Jurkat, Clone E6-1 (cell line): ENCODE measurements around the gene DISP2. TPM values are rescaled to one million over a fixed set of nuclear protein-coding genes. Genes with fewer than 3 reads are reported as not detected.

Source experiments
- DNase-seq: peaks from one replicate; pipeline ENCODE4 v3.0.0-alpha.2; 2011; ENCODE audit warnings: low read depth, low spot score
- H3K4me3 ChIP-seq: 2 replicates; pipeline ENCODE4 v1.5.1; 2011; ENCODE audit warnings: mild to moderate bottlenecking, low read length, control low read depth, moderate library complexity
- polyA plus RNA-seq: library from polyadenylated mRNA; unstranded; fragments of >200 nt; gene quantifications from one replicate; pipeline ENCODE4 v1.2.1, GENCODE V29; 2012; ENCODE audit warnings: missing spikeins; ENCODE audit not compliant: insufficient read length, insufficient read depth

DISP2 gene, protein sequence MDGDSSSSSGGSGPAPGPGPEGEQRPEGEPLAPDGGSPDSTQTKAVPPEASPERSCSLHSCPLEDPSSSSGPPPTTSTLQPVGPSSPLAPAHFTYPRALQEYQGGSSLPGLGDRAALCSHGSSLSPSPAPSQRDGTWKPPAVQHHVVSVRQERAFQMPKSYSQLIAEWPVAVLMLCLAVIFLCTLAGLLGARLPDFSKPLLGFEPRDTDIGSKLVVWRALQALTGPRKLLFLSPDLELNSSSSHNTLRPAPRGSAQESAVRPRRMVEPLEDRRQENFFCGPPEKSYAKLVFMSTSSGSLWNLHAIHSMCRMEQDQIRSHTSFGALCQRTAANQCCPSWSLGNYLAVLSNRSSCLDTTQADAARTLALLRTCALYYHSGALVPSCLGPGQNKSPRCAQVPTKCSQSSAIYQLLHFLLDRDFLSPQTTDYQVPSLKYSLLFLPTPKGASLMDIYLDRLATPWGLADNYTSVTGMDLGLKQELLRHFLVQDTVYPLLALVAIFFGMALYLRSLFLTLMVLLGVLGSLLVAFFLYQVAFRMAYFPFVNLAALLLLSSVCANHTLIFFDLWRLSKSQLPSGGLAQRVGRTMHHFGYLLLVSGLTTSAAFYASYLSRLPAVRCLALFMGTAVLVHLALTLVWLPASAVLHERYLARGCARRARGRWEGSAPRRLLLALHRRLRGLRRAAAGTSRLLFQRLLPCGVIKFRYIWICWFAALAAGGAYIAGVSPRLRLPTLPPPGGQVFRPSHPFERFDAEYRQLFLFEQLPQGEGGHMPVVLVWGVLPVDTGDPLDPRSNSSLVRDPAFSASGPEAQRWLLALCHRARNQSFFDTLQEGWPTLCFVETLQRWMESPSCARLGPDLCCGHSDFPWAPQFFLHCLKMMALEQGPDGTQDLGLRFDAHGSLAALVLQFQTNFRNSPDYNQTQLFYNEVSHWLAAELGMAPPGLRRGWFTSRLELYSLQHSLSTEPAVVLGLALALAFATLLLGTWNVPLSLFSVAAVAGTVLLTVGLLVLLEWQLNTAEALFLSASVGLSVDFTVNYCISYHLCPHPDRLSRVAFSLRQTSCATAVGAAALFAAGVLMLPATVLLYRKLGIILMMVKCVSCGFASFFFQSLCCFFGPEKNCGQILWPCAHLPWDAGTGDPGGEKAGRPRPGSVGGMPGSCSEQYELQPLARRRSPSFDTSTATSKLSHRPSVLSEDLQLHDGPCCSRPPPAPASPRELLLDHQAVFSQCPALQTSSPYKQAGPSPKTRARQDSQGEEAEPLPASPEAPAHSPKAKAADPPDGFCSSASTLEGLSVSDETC (N-terminal part only)
- polyA plus RNA-seq: 4.3 TPM

DNA sequence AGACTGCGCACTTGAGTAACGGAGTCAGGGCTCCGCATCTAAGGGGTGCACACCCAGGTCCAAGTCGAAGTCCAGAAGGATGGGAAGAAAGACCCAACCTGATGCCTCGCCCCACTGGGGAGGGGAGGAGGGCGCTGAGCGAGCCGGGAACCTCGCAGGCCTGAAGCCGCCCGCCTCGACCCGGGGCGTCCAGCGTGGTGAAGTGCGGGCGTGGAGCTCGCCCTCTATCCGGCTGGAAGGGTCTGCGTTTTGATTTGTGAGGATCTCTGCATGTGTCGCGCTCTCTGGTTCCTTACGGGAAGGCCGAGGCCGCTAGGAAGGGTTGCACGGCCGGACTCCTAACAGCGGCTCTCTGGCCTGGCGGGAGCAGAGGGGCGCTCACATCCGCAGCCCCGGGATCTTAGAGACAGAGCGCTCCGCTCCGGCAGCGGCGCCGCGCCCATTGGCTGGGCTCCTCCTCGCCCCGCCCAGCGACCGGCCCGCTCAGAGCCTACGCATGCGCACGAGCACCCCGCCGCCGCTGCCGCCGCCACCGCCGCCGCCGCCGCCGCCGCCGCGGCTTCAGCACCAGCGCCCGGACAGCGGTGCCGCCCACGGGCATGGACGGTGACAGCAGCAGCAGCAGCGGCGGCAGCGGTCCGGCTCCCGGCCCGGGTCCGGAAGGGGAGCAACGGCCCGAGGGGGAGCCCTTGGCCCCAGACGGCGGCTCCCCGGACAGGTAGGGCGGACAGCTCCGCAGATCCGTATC is at the start of gene DISP2:
Gene DISP2, plus strand, starts transcription at position 497 of the 748 bp plus-strand sequence. Its CDS starts 103 bp downstream, at position 600.
- DNase-seq: peak; percentile 62
- peak within 1 kb of the TSS; percentile 68 for H3K4me3 ChIP-seq

DNA sequence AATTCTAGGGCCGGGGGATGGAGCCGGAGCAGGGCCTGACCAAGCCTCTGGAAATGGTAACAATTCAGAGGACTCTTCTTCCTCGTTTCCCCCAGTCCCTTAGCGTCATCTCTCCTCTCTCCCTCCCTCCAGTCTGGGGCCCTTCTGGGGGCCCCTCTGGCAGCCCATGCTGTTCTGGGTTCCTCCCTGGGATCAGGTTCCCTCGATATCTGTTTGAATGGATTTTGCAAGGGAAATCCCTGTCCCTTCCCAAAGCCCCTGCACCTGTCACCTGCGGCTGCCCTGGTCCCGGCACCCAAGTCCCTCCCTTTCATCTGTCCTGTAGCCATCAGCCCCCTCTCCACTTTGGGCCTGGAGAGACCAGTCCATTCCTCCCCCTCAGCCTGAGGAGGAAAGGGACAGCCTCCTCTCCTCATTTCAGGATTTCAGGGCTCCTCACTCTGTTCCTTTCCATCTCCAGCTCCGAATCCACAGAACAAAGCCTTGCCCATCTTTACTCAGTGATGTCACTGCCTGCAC is 48.6 kb upstream of the DISP2 start:
- DNase-seq: no peak
- H3K4me3 ChIP-seq: no peak overlapping the region

DNA sequence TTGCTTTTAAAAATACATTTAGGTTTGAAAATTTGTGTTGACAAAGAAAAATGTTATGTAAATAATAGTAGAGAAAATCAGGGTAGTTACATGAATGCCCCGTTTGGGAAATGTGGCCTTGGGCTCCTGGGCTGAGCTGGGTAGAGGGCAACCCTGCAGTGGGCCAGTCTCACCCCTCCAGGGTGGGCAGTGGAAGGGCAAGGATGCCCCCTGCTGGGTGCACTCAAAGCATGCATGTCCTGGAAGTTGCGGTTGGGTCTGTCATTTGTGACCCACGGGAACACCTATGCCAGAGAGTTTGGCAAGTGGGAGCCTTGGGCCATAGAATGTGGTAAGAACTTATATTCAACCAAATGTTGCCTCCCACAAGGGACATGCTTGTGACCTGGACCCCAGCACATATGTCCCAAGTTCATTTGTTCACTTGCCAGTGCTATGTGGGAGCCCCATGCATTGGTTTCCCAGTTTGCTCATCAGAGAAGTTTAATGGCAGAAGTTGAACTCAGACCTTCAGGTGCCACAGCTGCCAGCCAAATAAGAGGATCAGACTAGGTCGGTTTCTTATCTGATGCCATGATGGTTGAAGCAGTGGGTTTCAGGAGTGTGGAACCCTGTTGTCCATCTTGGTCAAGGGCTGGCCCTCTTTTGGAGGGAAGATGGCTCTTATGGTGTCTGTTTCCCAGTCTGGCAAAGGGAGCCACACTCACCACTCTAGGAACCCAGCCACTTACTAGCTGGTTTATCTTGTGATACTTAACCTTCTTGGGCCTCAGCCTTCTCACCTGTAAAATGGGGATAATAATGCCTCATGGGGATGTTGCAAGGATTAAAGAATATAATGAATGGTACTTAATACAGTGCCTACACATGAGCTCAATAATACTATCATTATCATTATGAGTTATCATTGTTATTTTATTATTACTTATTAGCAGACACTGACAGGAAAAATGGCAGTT is 47.7 kb upstream of the DISP2 start:
- peak; percentile 52 for DNase-seq
- no peak overlapping the region for H3K4me3 ChIP-seq

DNA sequence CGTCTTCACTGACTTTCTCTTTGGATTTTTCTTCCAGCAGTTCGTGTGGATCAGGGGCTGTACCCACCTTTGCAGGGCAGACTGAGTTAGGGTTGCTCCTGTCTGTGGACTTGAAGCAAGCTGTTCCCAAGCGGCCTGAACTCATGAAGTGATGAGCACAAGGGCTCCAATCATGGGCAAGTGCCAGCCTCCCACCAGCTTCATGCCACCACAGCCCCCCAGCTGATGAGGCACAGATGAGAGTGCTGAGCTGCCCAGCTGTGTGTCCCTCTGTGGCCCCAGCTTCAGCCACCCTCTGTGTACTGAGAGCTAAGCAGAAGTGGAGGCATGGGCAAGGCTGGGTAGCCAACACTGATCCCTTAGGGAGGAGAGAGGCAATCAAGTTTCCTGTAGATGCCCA is 47.0 kb upstream of the DISP2 start:
- no peak overlapping the region for H3K4me3 ChIP-seq
- no peak for DNase-seq

DNA sequence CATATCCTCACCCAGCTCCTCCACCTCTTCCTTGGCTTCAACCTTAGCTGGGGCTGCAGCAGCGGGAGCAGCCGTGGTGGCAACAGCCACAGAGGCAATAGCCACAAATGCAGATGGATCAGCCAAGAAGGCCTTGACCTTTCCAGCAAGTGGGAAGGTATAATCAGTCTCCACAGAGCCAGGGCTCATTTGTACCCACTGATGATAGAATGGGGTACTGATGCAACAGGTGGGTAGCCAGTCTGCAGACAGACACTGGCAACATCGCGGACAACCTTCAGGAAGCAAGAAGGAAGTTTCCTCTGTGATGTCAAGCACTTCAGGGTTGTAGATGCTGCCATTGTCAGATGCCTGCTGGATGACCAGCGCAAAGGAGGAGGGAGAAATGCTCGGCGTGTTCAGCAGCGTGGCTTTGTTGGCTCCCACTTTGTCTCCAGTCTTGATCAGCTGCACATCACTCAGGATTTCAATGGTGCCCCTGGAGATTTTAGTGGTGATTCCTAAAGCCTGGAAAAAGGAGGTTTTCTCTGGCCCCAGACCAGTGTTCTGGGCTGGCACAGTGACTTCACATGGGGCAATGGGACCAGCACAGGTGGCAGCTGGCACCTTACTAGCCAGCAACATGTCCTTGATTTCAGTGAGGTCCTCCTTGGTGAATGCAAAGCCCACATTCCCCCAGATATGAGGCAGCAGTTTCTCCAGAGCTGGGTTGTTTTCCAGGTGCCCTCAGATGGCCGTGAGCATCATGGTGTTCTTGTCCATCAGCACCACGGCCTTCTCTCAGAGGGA is 45.5 kb upstream of the DISP2 start:
- H3K4me3 ChIP-seq: no peak overlapping the region

DNA sequence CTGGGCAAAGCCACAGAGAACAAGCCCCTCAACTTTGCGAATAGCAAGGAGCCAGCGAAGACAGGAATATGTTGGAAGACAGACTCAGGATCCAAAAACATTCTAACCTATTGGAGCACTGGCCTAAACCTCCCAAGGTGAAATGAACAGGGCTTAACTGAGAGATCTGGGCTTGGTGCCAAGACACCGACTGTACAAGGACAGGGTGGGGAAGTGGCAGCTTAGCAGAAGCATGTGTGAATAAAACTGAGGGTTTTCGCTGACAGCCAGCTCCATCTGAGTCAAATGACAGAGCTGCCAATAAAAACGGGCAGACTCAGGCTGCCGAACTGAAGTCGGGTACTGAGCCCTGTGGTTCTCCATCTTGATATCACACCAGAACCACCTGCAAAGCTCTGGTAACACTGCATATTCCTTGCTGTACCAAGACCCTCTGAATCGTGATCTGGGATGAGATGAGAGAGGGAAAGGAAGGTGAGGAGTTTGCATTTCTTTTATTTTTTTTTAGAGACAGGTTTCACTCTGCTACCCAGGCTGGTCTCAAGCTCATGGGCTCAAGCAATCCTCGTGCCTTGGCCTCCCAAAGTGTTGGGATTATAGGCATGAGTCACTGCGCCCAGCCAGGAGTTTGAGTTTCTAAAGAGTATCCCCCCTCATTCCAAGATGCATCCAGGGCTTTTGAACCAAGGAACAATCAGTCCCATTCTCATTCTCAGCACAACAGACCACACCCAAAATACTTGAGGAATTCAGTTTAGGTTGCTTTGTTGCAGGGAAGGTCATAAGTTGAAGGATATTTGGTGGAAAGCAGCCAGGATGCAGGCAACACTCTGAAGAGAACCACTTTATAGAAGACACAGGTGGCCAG is 44.3 kb upstream of the DISP2 start:
- no peak overlapping the region for H3K4me3 ChIP-seq
- peak; percentile 65 for DNase-seq

More for the DNA sequence above, 45.5 kb upstream of the DISP2 start:
- DNase-seq: no peak

DNA sequence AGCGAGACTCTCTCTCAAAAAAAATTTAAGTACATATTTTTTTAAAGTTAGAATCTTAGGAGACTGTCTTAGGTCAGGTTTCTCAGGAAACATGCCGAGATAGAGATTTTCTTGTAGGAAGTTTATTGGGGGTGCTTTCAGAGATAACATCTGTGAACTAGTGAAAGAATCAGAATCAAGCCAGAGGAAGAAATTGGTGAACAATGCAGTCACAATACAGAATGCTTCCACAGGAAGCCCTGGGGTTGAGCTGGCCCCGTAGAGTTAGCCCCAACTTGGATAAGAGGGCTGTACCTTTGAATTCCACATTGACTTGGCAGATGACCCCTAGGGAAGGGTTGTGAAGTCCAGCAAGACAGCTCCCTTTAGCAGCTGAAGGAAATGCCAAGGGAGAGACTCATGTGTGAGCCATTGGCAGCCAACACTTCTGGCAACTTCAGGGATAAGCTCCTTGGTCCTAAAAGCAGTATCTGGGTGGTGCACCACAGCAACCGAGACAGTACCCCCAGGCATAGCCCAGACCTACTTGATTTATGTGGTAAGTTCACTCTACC is 43.2 kb upstream of the DISP2 start:
- DNase-seq: no peak
- H3K4me3 ChIP-seq: no peak overlapping the region

DNA sequence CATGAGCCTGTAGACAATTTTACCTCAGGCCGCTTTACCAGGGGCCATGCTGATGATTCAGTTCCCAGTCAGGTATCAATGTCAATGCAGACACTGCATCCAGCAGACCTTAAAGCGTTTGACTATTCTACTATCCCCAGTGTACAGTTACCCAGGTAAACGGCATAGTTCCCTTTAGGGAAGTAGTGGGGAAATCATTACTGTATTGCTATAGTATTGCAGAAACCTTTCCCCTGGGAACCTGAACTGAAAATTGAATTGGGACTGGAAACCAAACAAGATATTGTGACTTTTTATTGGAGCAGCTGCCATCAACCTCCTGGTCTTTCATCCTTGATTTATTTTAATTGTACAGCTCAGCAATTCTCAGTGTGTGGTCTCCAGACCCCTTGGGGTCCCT is 41.1 kb upstream of the DISP2 start:
- DNase-seq: no peak
- H3K4me3 ChIP-seq: no peak overlapping the region

DNA sequence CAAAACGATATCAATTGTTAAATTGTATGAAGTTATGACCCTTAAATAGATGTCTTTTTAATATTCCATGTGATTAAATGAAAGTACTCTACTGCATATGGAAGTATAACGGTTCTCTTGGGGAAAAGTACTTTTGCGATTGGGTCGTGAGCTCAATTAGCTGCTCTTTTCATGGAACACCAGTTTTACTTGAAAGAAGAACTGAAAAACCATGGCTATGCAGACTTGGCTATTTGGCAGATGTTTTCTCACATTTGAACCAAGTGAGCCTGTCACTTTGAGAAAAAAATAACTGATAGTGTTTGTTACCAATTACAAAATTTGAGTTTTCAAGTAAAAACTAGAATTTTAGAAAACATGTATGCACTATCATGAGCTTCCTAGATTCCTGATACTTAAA is 40.4 kb upstream of the DISP2 start:
- no peak for DNase-seq
- H3K4me3 ChIP-seq: no peak overlapping the region

DNA sequence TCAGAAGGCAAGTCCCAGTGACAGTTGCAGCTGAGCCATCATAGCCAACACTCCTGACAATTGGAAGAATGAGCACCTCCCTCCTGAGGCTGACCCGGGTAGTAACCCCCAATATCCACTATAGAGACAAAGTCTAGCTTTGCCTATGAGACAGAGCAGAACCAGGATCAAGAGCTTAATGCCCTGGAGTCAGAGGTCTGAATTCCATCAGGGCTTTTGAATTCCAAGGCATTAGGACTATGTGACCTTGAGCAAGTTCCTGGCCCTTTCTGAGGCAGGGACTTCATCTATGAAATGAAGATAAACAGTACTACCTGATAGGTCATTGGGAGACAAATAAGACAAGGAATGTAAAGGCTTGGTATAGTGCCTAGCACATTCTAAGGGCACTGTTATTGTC is 37.6 kb upstream of the DISP2 start:
- DNase-seq: no peak

DNA sequence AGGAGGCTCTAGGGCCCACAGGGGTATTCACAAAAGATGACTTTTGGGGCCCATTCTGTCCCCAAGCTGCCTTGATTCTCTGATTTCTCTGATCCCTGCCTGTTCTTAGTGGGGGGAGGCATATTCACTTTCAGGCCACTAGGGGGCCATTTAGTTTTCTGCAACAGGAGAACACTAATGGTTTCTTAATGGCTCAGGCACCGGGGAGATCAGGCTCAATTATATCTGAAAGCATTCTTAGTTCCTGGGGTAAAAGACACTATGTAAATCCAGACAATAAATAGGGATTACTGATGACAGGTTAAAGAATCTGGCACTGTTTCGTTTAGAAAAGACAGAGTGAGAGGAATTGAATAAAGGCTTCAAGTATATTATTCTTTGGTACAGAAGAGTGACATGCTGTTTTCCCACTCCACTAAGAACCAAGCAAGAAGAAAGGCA is 37.1 kb upstream of the DISP2 start:
- H3K4me3 ChIP-seq: no peak overlapping the region
- DNase-seq: peak; percentile 60

More for the DNA sequence above, 37.6 kb upstream of the DISP2 start:
- H3K4me3 ChIP-seq: no peak overlapping the region

DNA sequence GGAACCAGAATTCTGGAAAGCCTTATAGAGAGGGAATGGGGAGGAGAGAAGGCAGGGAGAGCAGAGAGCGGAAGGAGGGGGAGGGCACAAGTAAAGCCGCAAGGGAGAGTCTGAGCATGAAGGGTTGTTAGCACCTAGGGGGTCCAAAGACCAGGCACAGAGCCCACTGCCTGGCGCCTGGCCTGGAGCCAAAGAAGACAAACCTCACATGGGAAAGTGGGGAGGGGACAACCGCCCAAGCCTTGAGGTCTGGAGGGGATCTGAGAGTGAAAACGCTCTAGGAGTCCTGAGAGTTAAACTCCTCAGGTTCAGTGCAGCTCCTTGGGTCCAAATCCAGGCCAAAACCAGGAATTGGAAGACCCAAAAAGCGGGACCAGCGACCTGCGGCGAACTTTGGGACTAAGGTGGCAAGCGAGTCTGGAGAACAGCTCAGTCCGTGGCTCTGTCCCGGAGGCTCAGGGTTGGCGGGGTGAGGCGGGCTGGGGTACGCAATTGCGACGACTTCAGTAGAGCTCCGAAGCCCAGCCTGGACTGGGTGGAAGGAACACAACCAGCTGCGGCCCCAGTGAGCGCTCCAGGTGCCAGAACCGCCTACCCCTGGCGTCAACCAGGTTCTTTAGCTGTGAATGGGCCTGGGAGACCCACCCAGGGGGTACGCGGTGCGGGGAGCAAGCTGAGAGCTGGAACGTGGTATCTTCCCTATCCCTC is 35.3 kb upstream of the DISP2 start:
- H3K4me3 ChIP-seq: peak overlapping the region; percentile 38
- no peak for DNase-seq

DNA sequence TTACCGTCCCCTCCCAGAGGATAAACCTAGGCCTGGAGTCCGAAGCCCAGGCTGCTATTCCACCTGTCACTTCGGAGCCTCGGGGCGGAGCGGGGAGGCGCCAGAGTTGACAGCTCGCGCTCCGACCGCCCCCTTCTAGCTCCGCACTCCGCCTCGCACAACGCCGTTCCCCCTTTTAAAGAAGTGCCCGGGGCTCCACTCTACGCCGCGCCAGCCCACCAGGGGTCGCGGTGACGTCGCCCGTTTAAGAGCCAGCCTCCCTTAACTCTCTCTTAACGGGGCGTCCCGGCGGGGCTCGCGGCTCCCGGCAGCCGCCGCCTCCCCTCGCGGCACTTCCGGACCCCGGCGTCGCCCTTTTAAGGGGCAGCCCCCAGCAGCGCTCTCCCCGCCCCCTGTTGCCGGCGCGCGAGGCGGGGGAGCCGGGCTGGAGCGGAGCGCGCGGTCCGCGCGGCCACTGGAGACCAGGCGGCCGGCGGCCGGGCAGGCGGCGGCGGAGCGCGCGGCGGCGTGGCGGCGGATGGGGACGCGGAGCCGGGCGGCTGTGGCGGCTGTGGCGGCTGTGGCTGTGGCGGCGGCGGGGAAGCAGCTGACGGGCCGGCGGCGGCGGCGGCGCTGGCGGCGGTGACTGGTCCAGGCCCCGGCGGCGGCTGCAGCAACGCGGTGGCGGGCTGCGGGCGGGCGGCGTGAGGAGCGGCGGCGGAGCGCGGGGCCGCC is 34.6 kb upstream of the DISP2 start, which contains the start of gene INAFM2:
Gene INAFM2, plus strand, starts transcription at position 454 of the 714 bp plus-strand sequence. CDS start 364 bp downstream, outside the sequence.
- peak within 1 kb of the TSS; percentile 53 for H3K4me3 ChIP-seq
- DNase-seq: peak; percentile 93
